ENCODE data around the gene XNDC1N.

DNA sequence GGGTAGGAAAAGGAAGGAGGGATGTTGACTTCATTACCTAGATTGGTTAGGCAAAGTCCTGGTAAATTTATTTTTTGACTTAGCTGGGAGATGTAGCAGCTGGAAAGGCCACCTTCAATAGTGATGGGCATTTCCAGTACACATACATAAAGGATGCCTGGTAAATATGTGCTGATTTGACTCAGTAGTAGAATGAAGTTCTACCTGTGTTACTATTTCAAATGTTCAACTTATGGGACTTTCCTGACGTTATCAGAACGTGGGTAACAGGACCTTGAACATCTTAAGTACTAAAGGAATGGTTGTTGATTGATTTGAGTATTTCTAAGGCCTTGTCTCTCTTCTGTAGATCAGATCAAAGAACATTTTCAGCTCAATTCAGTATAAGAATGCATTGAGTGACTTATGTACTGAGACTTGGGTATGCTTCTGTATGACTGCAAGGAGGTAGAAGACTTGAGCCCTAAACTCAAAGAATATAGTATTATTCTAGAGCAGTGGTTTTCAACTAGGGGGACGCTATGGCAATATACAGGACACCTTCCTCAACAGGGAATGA is 27.6 kb upstream of the XNDC1N start:
- TF ChIP-seq LEF1 (IDR thresholded peaks at IDR 0.05; ENCODE audit: borderline replicate concordance) = no peak
- no peak for TF ChIP-seq ZNF384 (IDR thresholded peaks at IDR 0.05)
- TF ChIP-seq FOXM1 (IDR thresholded peaks at IDR 0.05; ENCODE audit: borderline replicate concordance) = no peak
- no peak for TF ChIP-seq FOXK2 (IDR thresholded peaks at IDR 0.05)
- no peak for TF ChIP-seq ARNT (IDR thresholded peaks at IDR 0.05)
- TF ChIP-seq NFRKB (IDR thresholded peaks at IDR 0.05) = no peak
- TF ChIP-seq SUZ12 (IDR thresholded peaks at IDR 0.05) = no peak
- no peak for TF ChIP-seq BHLHE40 (IDR thresholded peaks at IDR 0.05; ENCODE audit: borderline replicate concordance)
- no peak for TF ChIP-seq FOXA1 (IDR thresholded peaks at IDR 0.05)
- no peak for TF ChIP-seq SP1 (IDR thresholded peaks at IDR 0.05)
